GM12875 (cell line): ENCODE results near the gene DBNDD2.

Source experiments
- H3K4me3 ChIP-seq: one replicate; pipeline ENCODE4 v1.5.1; 2011; ENCODE audit warnings: low read depth, low read length, control low read depth
- CTCF ChIP-seq: IDR thresholded peaks from 2 replicates; pipeline ENCODE4 v1.5.1; 2011; ENCODE audit warnings: low read depth, mild to moderate bottlenecking, control low read depth, inconsistent platforms, low read length, moderate library complexity, borderline replicate concordance; ENCODE audit not compliant: insufficient read depth

The DBNDD2 gene

GRCh38 chr20:45390931-45391330 lies 17.2 kb upstream of the DBNDD2 start:
- no peak overlapping the region for H3K4me3 ChIP-seq
- no peak for TF ChIP-seq CTCF

- no peak for TF ChIP-seq CTCF
- no peak overlapping the region for H3K4me3 ChIP-seq
These were observed 16.5 kb upstream of the DBNDD2 start for GRCh38 chr20:45391559-45391958.

GRCh38 chr20:45392733-45393132 lies 15.4 kb upstream of the DBNDD2 start:
- H3K4me3 ChIP-seq: no peak overlapping the region
- no peak for TF ChIP-seq CTCF

- no peak overlapping the region for H3K4me3 ChIP-seq
- no peak for TF ChIP-seq CTCF
These were observed 13.6 kb upstream of the DBNDD2 start for GRCh38 chr20:45394221-45395113.

- TF ChIP-seq CTCF: no peak
- no peak overlapping the region for H3K4me3 ChIP-seq
These were observed 13.0 kb upstream of the DBNDD2 start for GRCh38 chr20:45395114-45395415.

DNA sequence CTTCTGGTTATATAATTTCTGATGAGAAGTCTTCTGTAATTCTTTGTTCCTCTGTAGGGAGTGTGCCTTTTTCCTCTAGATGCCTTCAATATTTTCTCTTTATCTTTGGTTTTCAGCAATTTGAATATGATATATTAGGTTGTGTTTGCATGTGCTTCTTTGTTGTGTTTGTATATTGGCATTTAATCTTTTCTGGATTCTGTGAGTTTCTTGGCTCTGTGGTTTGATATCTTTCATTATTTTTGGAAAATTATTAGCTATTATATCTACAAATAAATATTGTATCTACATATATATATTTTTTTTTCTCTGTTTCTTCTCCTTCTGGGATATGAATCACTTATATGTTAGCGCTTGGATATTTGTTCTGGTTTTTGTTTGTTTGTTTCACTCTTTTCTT lies 9.1 kb upstream of the DBNDD2 start:
- no peak for TF ChIP-seq CTCF
- no peak overlapping the region for H3K4me3 ChIP-seq

- TF ChIP-seq CTCF: no peak
- H3K4me3 ChIP-seq: no peak overlapping the region
These were observed 7.6 kb upstream of the DBNDD2 start for GRCh38 chr20:45400346-45401031.
